ENCODE data around the gene ADAM15.

- TF ChIP-seq CTCF (conservative IDR thresholded peaks at IDR 0.05; ENCODE audit: low read depth, low read length) (no peak; the same call in 1 of the 2 replicates), EZH2 (IDR thresholded peaks at IDR 0.05; ENCODE audit: borderline replicate concordance, low read depth, low read length, poor library complexity, severe bottlenecking) (no peak)
Measured at GRCh38 chr1:155086856-155087535, 35.9 kb downstream of the ADAM15 start.
